SIG-M5 treated with dmso at 0.1 percent for 504 hours (cell line): ENCODE measurements around the gene IPO4.
A peak's percentile ranks its signal among the peaks of the same experiment; 100 is the strongest.
"Not testable (repeated sequence)": the region's sequence is repeated elsewhere in the genome, so short reads cannot be mapped to it uniquely, and the experiment has no call there.

Experiments
- DNase-seq: peaks from one replicate; lab custom pipeline; 2025; ENCODE audit not compliant: unreplicated experiment; lab: John Stamatoyannopoulos, UW

IPO4 gene

GRCh38 chr14:24188251-24189058, at the start of gene IPO4:
IPO4 (minus strand) TSS chr14:24188816; CDS start chr14:24188787, 29 bp downstream.
- peak; percentile 97 for DNase-seq

- no peak for DNase-seq
Measured at GRCh38 chr14:24238123-24238522, 49.5 kb upstream of the IPO4 start.

GRCh38 chr14:24237463-24237955, 48.9 kb upstream of the IPO4 start:
- DNase-seq = no peak

- no peak for DNase-seq
Measured at GRCh38 chr14:24236689-24237462, 48.3 kb upstream of the IPO4 start.

GRCh38 chr14:24235804-24236688, 47.4 kb upstream of the IPO4 start:
- no peak for DNase-seq

GRCh38 chr14:24234095-24235005, 45.7 kb upstream of the IPO4 start:
- DNase-seq = no peak

- DNase-seq = no peak
Measured at GRCh38 chr14:24233538-24233866, 44.9 kb upstream of the IPO4 start.

GRCh38 chr14:24232645-24233537, 44.3 kb upstream of the IPO4 start, which contains the start of gene GMPR2:
GMPR2 (plus strand) TSS chr14:24232929; CDS start chr14:24233254, 325 bp downstream.
- DNase-seq = peak; percentile 90

- peak; percentile 94 for DNase-seq
Measured at GRCh38 chr14:24232121-24232644, 43.6 kb upstream of the IPO4 start, which contains the start of gene NEDD8. NEDD8 (minus strand) TSS chr14:24232367; CDS start chr14:24232267, 100 bp downstream.

- peak; percentile 20 for DNase-seq
Measured at GRCh38 chr14:24231263-24232120, 42.9 kb upstream of the IPO4 start.

GRCh38 chr14:24228902-24229301, 40.3 kb upstream of the IPO4 start:
- no peak for DNase-seq

GRCh38 chr14:24226473-24226872, 37.9 kb upstream of the IPO4 start:
- no peak for DNase-seq

- DNase-seq = no peak
Measured at GRCh38 chr14:24224618-24225071, 36.0 kb upstream of the IPO4 start.

- not testable (repeated sequence) for DNase-seq
Measured at GRCh38 chr14:24222987-24223386, 34.4 kb upstream of the IPO4 start.

GRCh38 chr14:24219521-24219920, 30.9 kb upstream of the IPO4 start:
- no peak for DNase-seq

- DNase-seq = no peak
Measured at GRCh38 chr14:24219080-24219479, 30.5 kb upstream of the IPO4 start.

- DNase-seq = not testable (repeated sequence)
Measured at GRCh38 chr14:24216876-24217275, 28.3 kb upstream of the IPO4 start.

GRCh38 chr14:24216345-24216699, 27.7 kb upstream of the IPO4 start:
- DNase-seq = no peak
